NCI-H2107 treated with DMSO at 0.1 percent for 48 hours (cell line): ENCODE measurements around the gene EXD3.

Experiments
- DNase-seq: peaks from one replicate; lab custom pipeline; 2025; ENCODE audit not compliant: unreplicated experiment; lab: John Stamatoyannopoulos, UW

The EXD3 gene

GRCh38 chr9:137432687-137433348, 9.9 kb upstream of the EXD3 start:
- no peak for DNase-seq

- no peak for DNase-seq
Measured at GRCh38 chr9:137431416-137431931, 8.5 kb upstream of the EXD3 start.

- DNase-seq: no peak
Measured at GRCh38 chr9:137430723-137431415, 7.9 kb upstream of the EXD3 start.

- DNase-seq: peak; percentile 38
Measured at GRCh38 chr9:137429974-137430722, 7.2 kb upstream of the EXD3 start.

- DNase-seq: no peak
Measured at GRCh38 chr9:137429546-137429890, 6.6 kb upstream of the EXD3 start.

GRCh38 chr9:137428841-137429545, 6.0 kb upstream of the EXD3 start:
- DNase-seq: no peak

- DNase-seq: no peak
Measured at GRCh38 chr9:137428311-137428630, 5.3 kb upstream of the EXD3 start.

- DNase-seq: no peak
Measured at GRCh38 chr9:137427454-137428310, 4.7 kb upstream of the EXD3 start.

- DNase-seq: no peak
Measured at GRCh38 chr9:137426018-137426681, 3.2 kb upstream of the EXD3 start.

GRCh38 chr9:137423514-137424291, 741 bp upstream of the EXD3 start:
- no peak for DNase-seq

GRCh38 chr9:137421838-137422603, 941 bp downstream of the EXD3 start:
- no peak for DNase-seq

- no peak for DNase-seq
Measured at GRCh38 chr9:137417161-137418021, 5.6 kb downstream of the EXD3 start.

GRCh38 chr9:137416563-137417151, 6.3 kb downstream of the EXD3 start:
- no peak for DNase-seq

- no peak for DNase-seq
Measured at GRCh38 chr9:137416006-137416562, 6.9 kb downstream of the EXD3 start.

GRCh38 chr9:137415451-137415850, 7.5 kb downstream of the EXD3 start:
- no peak for DNase-seq

GRCh38 chr9:137412431-137412830, 10.5 kb downstream of the EXD3 start:
- no peak for DNase-seq
